ENCODE results near the gene ATP5ME. TPM values are rescaled to one million over a fixed set of nuclear protein-coding genes. Genes with fewer than 3 reads are reported as not detected.

Gene ATP5ME
- total RNA-seq, 2 donors from 2014 or later: 416 to 553 TPM

GRCh38 chr4:677431-678293, 3.6 kb upstream of the ATP5ME start:
- DNase-seq: peak; percentile 82
- H3K9ac ChIP-seq (ENCODE audit: low read depth in 2 of 2, low read length in 2 of 2): peak overlapping the region; percentile 34 to 39
- H3K27me3 ChIP-seq: no peaks in the 10 kb centered on the region
- no peak overlapping the region for H3K4me3 ChIP-seq
- no peaks in the 10 kb centered on the region for H3K36me3 ChIP-seq
- intact Hi-C loops (cut with DNase I): no loop called here
- TF ChIP-seq CTCF (IDR thresholded peaks at IDR 0.05): no peak
- H3K4me1 ChIP-seq: peaks cover 2% of the 10 kb centered on the region
- H3K27ac ChIP-seq: no peak overlapping the region
- H3K9me3 ChIP-seq: no peaks in the 10 kb centered on the region

DNA sequence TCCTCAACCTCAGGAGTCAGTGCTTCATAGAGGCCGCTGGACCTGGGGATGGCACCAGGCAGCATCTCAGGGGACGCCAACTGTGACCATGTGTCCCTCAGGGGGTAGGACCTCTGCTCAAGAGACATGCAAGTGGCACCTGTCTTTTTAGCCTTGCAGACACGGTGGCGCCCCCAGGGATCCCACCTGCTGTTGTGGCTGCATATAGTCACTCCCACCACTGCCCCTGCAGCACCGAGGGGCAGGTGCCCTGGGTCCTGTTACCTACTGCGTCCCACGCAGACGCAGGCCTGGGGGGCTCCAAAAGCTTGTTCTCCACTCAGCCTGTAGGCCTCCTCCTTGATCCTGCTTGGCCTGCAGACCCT, 2.8 kb upstream of the ATP5ME start:
- Histone ChIP-seq H3K9ac (ENCODE audit: low read depth in 2 of 2, low read length in 2 of 2) (no peak overlapping the region), H3K4me3 (no peak overlapping the region), H3K27me3 (no peaks in the 10 kb centered on the region), H3K27ac (no peak overlapping the region), H3K36me3 (no peaks in the 10 kb centered on the region), H3K9me3 (no peaks in the 10 kb centered on the region), H3K4me1 (no peaks in the 10 kb centered on the region)
- TF ChIP-seq CTCF (IDR thresholded peaks at IDR 0.05): no peak
- intact Hi-C loops (cut with DNase I): no loop called here
- no peak for DNase-seq

GRCh38 chr4:675980-676870, 2.1 kb upstream of the ATP5ME start:
- DNase-seq: no peak
- Histone ChIP-seq H3K36me3 (no peaks in the 10 kb centered on the region), H3K9ac (ENCODE audit: low read depth in 2 of 2, low read length in 2 of 2) (no peak overlapping the region), H3K4me1 (no peaks in the 10 kb centered on the region), H3K9me3 (no peaks in the 10 kb centered on the region), H3K27ac (no peak overlapping the region), H3K27me3 (no peaks in the 10 kb centered on the region), H3K4me3 (no peak overlapping the region)
- TF ChIP-seq CTCF (IDR thresholded peaks at IDR 0.05): no peak
- intact Hi-C loops (cut with DNase I): no loop called here

GRCh38 chr4:675036-675882, 1.2 kb upstream of the ATP5ME start:
- Histone ChIP-seq H3K4me1 (no peaks in the 10 kb centered on the region), H3K9me3 (no peaks in the 10 kb centered on the region), H3K4me3 (peak overlapping the region; percentile 93), H3K9ac (ENCODE audit: low read depth in 2 of 2, low read length in 2 of 2) (peak overlapping the region; percentile 91 to 99), H3K36me3 (peaks cover 6% of the 10 kb centered on the region), H3K27me3 (no peaks in the 10 kb centered on the region), H3K27ac (peak overlapping the region; percentile 95)
- no peak for DNase-seq
- intact Hi-C loops (cut with DNase I): no loop called here
- no peak for TF ChIP-seq CTCF (IDR thresholded peaks at IDR 0.05)

Data from colonic mucosa (tissue), 4 donors.